RWPE2 (cell line): ENCODE data around the gene DOCK9.

Experiments used
- ATAC-seq: fragments of 200-7000 bp; cut with Tn5 transposase; 3 replicates; pipeline ENCODE4 v1.9.1; 2021; ENCODE audit warnings: low read depth
- DNase-seq: peaks from one replicate; pipeline ENCODE4 v3.0.0-alpha.2; 2020; ENCODE audit warnings: low spot score
- H3K27ac ChIP-seq: fragments of 450-650 bp; 2 replicates; pipeline ENCODE4 v1.5.1; 2017; ENCODE audit warnings: mild to moderate bottlenecking; ENCODE audit not compliant: poor library complexity, severe bottlenecking
- H3K27me3 ChIP-seq: fragments of 250-450 bp; sonication (Bioruptor Pico); 2 replicates; pipeline ENCODE4 v1.5.1; 2021; ENCODE audit warnings: mild to moderate bottlenecking, moderate library complexity; ENCODE audit not compliant: insufficient read depth, poor library complexity, severe bottlenecking
- H3K36me3 ChIP-seq: fragments of 250-450 bp; sonication (Bioruptor Pico); 2 replicates; pipeline ENCODE4 v1.5.1; 2020; ENCODE audit warnings: low read depth, mild to moderate bottlenecking, moderate library complexity
- H3K4me1 ChIP-seq: fragments of 250-450 bp; sonication (Bioruptor Pico); 2 replicates; pipeline ENCODE4 v1.5.1; 2021; ENCODE audit warnings: mild to moderate bottlenecking, moderate library complexity; ENCODE audit not compliant: insufficient read depth, poor library complexity, severe bottlenecking
- H3K4me3 ChIP-seq: fragments of 250-450 bp; sonication (Bioruptor Pico); 2 replicates; pipeline ENCODE4 v1.5.1; 2021; ENCODE audit warnings: mild to moderate bottlenecking, moderate library complexity; ENCODE audit not compliant: severe bottlenecking
- H3K9me3 ChIP-seq: fragments of 250-450 bp; sonication (Bioruptor Pico); 2 replicates; pipeline ENCODE4 v1.5.1; 2021; ENCODE audit warnings: mild to moderate bottlenecking, moderate library complexity; ENCODE audit not compliant: severe bottlenecking
- TF ChIP-seq, protein P1 (sequence below): fragments of 450-650 bp; IDR thresholded peaks from one replicate; pipeline ENCODE4 v1.5.1; 2017; ENCODE audit warnings: mild to moderate bottlenecking, moderate library complexity; ENCODE audit not compliant: poor library complexity, severe bottlenecking

Gene DOCK9

DNA sequence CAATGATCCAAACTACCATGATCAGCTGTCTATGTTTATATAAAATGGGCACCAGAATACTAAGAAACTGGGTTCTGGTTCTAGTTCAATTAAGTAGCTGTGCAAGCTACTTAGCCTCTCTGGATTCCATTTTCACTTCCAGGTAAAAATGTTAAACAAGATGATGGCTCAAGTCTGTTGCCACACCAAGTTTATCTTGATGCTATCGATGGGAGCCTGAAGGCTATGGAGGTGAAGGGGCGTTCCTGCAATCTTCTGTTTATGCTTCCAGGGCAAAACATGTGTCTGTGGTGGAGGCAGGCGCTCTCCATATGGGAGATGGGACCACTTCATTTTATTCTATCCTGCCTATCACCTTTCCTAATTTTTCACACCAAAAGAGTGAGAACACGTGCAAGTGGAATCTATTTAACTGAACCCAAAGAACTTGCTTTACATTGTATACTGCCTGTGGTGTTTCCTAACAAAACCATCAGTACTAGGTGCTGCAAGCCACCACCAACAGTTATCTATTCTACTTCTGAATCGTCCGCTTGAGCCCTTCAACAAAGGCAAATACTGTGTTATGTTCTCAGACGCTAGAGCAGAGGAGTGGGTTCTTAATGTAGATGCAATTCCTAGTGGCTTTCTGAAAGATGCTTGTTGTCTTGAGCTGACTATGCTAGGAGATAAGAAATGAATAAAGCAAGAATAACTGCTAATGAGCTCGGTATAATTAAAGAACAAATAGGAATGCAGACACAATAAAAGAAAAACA is 70.9 kb downstream of the DOCK9 start:
- H3K27me3 ChIP-seq, result no peaks in the 10 kb centered on the region
- peaks cover 27% of the 10 kb centered on the region for H3K4me1 ChIP-seq

DNA sequence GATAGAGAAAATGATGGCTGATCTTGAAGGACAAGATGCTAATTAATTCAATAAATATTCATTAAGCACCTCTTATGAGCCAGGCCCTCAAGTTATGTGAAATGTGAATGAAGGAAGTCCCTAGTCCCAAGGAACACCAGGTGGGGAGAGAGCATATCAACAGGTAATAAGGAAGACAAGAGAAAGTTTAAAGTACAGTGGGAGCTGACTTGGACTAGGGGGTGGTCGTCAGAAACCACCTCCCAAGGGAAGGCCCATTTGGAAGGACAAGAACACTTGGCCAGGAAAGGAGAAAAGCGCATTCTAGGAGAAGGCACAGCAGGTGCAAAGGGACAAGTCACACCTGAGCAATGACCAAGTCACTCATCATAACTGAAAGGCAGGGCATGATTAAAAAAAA is 72.7 kb downstream of the DOCK9 start:
- ATAC-seq, result no peak
- peaks cover 26% of the 10 kb centered on the region for H3K36me3 ChIP-seq
- peaks cover 2% of the 10 kb centered on the region for H3K9me3 ChIP-seq
- DNase-seq, result no peak
- TF ChIP-seq, protein P1, sequence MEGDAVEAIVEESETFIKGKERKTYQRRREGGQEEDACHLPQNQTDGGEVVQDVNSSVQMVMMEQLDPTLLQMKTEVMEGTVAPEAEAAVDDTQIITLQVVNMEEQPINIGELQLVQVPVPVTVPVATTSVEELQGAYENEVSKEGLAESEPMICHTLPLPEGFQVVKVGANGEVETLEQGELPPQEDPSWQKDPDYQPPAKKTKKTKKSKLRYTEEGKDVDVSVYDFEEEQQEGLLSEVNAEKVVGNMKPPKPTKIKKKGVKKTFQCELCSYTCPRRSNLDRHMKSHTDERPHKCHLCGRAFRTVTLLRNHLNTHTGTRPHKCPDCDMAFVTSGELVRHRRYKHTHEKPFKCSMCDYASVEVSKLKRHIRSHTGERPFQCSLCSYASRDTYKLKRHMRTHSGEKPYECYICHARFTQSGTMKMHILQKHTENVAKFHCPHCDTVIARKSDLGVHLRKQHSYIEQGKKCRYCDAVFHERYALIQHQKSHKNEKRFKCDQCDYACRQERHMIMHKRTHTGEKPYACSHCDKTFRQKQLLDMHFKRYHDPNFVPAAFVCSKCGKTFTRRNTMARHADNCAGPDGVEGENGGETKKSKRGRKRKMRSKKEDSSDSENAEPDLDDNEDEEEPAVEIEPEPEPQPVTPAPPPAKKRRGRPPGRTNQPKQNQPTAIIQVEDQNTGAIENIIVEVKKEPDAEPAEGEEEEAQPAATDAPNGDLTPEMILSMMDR, result no peak
- H3K27me3 ChIP-seq, result no peaks in the 10 kb centered on the region
- no peak overlapping the region for H3K4me3 ChIP-seq
- H3K4me1 ChIP-seq, result peaks cover 15% of the 10 kb centered on the region
- no peak overlapping the region for H3K27ac ChIP-seq

More for the DNA sequence above, 70.9 kb downstream of the DOCK9 start:
- ATAC-seq, result no peak
- Histone ChIP-seq H3K4me3 (no peak overlapping the region), H3K27ac (no peak overlapping the region), H3K9me3 (peaks cover 2% of the 10 kb centered on the region), H3K36me3 (peaks cover 18% of the 10 kb centered on the region)
- TF ChIP-seq, protein P1, result no peak
- no peak for DNase-seq

DNA sequence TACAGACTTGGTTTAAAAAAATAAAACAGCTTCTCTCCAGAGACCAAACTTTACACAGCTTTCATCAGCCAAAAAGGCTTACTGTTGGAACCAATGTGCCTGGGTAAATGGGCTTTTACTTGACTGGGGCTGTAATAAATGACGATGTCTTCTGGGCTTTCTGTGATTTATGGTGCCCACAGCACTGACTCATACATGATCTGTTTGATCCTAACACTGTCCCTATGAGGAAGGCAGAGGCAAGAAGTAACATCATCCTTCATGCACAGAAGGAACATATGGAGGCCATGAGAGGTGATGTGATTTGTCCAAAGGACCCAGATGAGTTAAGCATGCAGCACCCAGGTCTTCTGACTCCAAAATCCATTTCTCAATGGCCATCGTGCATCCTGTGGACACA is 77.4 kb downstream of the DOCK9 start:
- no peak overlapping the region for H3K27ac ChIP-seq
- H3K9me3 ChIP-seq, result no peaks in the 10 kb centered on the region
- TF ChIP-seq, protein P1, result no peak
- peaks cover 43% of the 10 kb centered on the region for H3K36me3 ChIP-seq
- no peak for ATAC-seq
- DNase-seq, result no peak
- no peak overlapping the region for H3K4me3 ChIP-seq
- H3K4me1 ChIP-seq, result no peaks in the 10 kb centered on the region
- no peaks in the 10 kb centered on the region for H3K27me3 ChIP-seq

DNA sequence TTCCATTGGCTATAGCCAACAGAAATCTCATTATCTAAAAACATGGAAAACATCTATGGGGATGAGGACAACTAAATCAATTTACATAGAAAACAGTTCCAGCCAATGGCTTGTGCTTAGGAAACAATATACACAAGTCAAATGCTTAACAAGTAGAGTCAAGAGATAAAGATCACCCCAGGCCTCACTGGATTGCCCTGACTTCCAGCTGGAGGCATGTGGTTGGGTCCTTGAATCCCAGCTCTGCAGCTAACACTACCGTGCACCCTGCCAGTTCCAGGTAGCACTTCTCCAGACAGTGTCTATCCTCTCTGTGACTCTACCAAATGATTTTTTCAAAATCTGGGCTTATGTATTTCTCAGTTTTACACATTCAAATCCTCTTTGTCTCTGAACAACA is 80.2 kb downstream of the DOCK9 start:
- TF ChIP-seq, protein P1, result no peak
- H3K4me3 ChIP-seq, result no peak overlapping the region
- ATAC-seq, result no peak
- peaks cover 42% of the 10 kb centered on the region for H3K36me3 ChIP-seq
- H3K9me3 ChIP-seq, result no peaks in the 10 kb centered on the region
- DNase-seq, result no peak
- no peak overlapping the region for H3K27ac ChIP-seq
- no peaks in the 10 kb centered on the region for H3K4me1 ChIP-seq
- H3K27me3 ChIP-seq, result no peaks in the 10 kb centered on the region

DNA sequence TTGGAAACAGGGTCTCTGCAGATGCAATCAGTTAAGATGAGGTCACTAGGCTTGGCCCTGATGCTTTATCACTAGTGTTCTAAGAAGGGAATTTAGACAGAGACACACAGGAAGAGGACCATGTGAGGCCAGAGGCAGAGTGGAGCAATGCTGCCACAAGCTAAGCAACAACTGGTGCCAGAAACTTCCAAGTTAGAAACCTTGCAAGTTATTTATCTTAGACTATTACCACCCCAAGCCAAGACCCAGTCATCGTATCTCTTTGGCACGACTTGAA is 81.1 kb downstream of the DOCK9 start:
- Histone ChIP-seq H3K27ac (no peak overlapping the region), H3K9me3 (no peaks in the 10 kb centered on the region), H3K27me3 (no peaks in the 10 kb centered on the region), H3K4me1 (no peaks in the 10 kb centered on the region), H3K4me3 (no peak overlapping the region), H3K36me3 (peaks cover 35% of the 10 kb centered on the region)
- ATAC-seq, result no peak
- DNase-seq, result no peak
- TF ChIP-seq, protein P1, result no peak
